Lower leg skin (tissue), 3 donors: Measurements from ENCODE around the gene HOXC9.

Experiments used
- POLR2A ChIP-seq, 2 donors: fragments of 450-650 bp; IDR thresholded peaks; one replicate each; pipeline ENCODE4 v1.6.1; 2016 to 2017; ENCODE audit warnings: antibody characterized with exemption in 2 of 2, mild to moderate bottlenecking in 1 of 2, moderate library complexity in 1 of 2
- TF ChIP-seq, protein P1 (sequence below), 3 donors: fragments of 450-650 bp; IDR thresholded peaks; one replicate each; pipeline ENCODE4 v1.5.1; 2016; ENCODE audit warnings: antibody characterized with exemption in 3 of 3, mild to moderate bottlenecking in 3 of 3, moderate library complexity in 2 of 3

DNA sequence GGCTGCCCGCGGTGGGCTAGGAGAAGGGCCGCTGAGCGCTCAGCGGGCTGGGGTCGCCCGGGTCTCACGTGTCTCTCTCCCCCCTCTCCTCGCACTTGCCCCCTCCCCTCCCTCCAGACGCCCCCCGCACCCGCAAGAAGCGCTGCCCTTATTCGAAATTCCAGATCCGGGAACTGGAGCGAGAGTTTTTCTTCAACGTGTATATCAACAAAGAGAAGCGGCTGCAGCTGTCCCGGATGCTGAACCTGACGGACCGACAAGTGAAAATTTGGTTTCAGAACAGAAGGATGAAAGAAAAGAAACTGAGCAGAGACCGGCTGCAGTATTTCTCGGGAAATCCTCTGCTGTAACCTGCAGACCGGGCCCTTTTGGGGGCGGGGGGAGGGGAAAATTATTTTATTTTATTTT is 24.9 kb upstream of the HOXC9 start:
- TF ChIP-seq, protein P1, sequence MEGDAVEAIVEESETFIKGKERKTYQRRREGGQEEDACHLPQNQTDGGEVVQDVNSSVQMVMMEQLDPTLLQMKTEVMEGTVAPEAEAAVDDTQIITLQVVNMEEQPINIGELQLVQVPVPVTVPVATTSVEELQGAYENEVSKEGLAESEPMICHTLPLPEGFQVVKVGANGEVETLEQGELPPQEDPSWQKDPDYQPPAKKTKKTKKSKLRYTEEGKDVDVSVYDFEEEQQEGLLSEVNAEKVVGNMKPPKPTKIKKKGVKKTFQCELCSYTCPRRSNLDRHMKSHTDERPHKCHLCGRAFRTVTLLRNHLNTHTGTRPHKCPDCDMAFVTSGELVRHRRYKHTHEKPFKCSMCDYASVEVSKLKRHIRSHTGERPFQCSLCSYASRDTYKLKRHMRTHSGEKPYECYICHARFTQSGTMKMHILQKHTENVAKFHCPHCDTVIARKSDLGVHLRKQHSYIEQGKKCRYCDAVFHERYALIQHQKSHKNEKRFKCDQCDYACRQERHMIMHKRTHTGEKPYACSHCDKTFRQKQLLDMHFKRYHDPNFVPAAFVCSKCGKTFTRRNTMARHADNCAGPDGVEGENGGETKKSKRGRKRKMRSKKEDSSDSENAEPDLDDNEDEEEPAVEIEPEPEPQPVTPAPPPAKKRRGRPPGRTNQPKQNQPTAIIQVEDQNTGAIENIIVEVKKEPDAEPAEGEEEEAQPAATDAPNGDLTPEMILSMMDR (IDR thresholded peaks at IDR 0.05), result no peak
- TF ChIP-seq POLR2A (IDR thresholded peaks at IDR 0.05), result no peak
